Measurements from ENCODE around the gene PRKCH. TPM values are rescaled to one million over a fixed set of nuclear protein-coding genes. Genes with fewer than 3 reads are reported as not detected.
"Not testable (repeated sequence)": the region's sequence is repeated elsewhere in the genome, so short reads cannot be mapped to it uniquely, and the experiment has no call there.

Gene PRKCH
- total RNA-seq, 1 donor from 2014 or later, result 147 TPM

DNA sequence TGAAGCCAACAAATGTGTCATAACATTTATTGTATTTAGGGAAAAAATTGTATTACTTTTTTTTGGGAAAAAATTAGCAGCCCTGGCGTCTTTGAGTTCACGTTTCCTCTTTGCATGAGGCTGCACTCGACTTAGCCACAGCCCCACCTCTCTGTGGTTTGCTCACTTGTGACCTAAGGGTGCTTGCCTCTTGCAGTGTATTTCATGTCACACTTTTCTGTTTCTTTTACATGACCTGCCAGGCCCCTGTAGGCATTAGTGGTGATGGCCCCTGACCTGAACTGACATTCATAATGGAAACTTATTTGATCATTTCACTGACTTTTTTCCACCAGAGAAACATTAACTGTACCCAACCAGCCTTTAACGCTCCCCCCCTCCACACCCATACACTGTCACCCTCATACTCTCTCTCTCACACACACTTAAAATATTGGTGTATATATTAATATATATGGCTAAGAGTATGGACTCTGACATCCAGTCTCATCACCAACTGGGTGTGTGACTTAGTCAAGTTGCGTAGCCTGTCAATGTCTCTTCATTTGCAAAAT lies 122.9 kb downstream of the PRKCH start:
- no peak for DNase-seq (ENCODE audit: extremely low read depth, low read depth, low spot score)

DNA sequence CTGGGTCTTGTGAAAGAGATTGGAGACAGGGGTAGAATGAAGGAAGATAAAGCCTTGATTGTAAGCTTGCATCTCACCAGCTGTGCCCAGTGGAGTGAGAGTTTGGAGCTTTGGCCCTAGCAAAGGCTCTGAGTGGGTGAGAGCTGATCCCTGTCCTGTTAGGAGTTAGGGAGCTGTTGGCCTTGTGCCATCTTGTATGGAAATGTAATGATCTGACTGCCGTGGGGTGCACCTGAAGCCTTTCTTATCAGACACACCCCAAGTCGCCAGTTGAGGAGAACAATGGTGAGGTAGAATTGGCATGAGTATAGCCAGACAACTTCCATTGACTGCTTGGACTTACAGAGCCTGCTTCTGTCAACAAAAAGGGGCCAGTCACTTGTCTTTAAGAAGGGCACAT lies 130.1 kb downstream of the PRKCH start:
- no peak for DNase-seq (ENCODE audit: extremely low read depth, low read depth, low spot score)

DNA sequence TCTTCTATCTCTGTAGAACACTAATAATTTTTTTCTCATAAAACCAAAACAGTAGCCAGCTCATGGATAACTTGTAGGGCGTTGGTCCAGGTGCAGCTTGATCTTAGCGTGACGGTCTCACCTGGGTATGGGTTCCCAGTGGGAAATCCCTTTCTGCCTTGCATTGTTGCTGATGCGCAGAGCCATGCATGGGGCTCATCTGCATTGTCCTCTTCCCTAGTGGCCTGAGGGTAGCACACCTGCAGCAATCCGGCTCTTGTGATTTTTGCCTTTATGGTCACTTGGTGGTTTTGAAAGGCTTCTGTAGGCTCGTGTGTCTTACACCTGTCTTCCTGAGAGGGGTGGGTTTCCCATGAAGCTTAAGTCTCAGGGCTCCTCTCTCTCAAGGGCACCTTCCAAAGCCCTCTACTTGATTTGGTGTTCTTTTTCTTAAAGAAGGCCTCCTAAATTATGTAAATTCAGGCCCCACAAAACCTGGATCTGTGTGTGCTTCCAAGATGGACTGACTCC lies 130.6 kb downstream of the PRKCH start:
- DNase-seq (ENCODE audit: extremely low read depth, low read depth, low spot score), result no peak

DNA sequence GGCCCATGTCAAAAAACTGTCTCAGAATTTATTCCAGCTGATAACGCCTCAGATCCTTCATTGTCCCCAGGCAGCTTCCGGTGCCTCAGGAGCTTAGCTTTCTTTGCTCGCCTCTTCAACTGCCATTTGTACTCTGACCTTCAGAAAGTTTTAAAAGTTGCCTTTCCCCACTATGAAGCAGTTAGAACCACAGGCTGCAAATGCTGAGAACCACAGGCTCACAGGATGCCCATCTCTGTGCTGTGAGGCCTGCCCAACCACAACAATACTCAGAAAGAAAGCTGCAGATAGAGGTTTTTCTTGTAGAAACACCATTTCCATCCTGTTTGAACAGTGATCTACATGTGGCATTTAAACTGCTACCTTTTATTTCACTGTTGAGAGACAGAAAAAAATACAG lies 131.1 kb downstream of the PRKCH start:
- no peak for DNase-seq (ENCODE audit: extremely low read depth, low read depth, low spot score)

DNA sequence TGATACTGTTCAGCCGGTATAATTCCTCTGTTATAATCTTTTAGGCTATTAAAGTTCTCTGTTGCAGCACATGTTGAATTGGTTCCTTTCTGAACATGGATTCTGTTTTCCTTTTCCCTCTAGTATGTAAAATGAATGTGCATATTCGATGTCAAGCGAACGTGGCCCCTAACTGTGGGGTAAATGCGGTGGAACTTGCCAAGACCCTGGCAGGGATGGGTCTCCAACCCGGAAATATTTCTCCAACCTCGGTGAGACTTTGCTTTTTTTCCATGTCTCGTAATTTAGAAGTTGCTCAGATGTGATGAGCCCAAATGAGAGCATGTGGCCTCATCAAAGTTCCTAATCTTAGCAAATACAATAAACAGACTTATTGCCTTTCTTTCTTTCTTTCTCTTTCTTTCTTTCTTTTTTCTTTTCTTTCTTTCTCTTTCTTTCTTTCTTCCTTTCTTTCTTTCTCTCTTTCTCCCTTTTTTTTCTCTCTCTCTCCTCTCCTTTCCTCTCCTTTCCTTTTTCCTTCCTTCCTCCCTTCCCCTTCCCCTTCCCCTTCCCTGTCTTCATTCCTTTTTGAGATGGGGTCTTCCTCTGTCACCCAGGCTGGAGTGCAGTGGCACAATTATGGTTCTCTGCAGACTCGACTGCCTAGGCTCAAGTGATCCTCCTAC lies 131.9 kb downstream of the PRKCH start:
- DNase-seq (ENCODE audit: extremely low read depth, low read depth, low spot score), result no peak

DNA sequence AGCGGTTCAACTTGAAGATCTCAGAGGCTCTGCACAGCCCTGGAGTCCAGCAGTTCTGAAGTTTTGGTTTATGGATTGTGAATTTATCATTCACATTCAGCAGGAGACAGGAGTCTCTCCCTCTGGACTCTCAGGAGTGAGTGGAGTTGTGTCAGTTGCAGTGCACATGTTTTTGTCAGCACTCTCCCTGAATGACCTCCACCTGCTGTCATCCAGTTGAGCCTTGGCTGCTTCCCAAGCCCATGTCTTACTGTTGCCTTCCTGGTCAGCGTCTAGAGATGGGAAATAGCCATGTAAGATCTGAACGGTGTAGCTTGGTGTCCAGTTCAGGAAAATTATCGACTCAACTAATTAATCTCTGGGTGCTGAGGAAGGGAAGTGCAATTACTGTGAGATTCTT lies 133.2 kb downstream of the PRKCH start:
- no peak for DNase-seq (ENCODE audit: extremely low read depth, low read depth, low spot score)

DNA sequence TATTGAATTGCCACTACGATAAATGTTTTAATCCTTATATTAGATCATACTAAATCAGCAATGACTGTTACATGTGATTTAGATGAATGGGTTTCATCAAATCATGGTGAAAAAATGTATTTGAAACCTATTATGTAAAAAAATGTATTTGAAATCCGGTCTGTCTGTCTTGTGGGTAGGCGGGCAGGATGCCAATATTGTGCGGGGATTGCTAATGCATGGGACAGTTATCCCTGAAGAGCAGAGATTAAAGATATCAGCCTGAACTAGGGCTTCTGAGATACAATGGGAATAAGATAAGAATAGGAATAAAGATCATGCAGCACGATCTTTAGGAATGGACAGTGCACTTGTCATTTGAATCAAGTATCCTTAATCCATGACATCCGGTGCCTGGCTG lies 134.0 kb downstream of the PRKCH start:
- no peak for DNase-seq (ENCODE audit: extremely low read depth, low read depth, low spot score)

DNA sequence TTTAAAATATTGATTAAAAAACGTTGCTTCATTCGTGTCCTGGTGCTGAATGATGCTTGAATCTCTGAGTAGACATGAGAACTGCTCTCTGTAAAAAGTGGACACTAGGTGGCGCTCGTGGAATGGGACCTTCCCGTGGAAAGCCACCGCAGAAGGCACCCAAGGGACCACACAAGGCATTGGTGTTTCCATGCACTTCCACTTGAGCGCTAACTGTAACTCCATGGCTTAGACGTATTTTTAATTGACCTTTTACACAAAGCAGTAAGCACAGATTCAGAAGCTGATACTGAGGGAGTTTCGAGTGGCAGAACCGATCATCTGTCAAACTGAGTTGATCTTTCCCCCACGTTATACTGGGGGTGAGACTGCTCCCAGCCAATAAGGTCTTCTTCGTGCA lies 135.3 kb downstream of the PRKCH start:
- DNase-seq (ENCODE audit: extremely low read depth, low read depth, low spot score), result no peak

DNA sequence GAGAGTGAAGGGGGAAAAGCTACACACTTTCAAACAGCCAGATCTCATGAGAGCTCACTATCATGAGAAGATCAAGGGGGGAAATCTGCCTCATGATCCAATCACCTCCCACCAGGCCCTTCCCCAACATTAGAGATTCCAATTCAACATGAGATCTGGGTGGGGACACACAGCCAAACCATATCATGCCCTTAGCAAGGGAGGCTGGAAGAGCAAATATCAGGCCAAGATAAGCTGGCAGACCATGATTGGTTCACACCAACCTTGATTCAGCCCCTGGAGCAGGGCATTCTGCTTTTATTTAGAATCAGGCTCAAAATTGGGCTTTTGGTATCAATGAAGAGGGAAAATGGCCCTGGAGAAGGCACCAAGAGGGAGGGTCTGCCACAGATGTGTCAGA lies 137.4 kb downstream of the PRKCH start:
- no peak for DNase-seq (ENCODE audit: extremely low read depth, low read depth, low spot score)

DNA sequence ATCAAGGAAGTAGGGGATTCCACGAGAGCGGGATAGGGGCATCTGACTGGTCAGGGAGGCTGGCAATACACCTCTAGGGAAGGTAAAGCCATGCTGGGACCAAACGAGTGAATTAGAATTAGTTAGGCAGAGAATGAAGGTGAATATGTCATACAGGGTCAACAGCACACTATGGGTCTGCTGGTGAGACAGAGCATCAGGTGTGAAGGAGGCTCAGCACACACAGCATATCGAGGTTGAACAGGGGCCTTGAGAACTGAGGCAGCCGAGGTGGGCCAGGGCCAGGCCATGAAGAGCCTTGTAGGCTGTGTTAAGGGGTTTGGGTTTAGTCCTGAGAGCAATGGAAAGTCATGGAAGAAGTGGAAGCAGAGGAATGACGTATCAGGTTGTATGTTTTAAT lies 137.8 kb downstream of the PRKCH start:
- no peak for DNase-seq (ENCODE audit: extremely low read depth, low read depth, low spot score)

DNA sequence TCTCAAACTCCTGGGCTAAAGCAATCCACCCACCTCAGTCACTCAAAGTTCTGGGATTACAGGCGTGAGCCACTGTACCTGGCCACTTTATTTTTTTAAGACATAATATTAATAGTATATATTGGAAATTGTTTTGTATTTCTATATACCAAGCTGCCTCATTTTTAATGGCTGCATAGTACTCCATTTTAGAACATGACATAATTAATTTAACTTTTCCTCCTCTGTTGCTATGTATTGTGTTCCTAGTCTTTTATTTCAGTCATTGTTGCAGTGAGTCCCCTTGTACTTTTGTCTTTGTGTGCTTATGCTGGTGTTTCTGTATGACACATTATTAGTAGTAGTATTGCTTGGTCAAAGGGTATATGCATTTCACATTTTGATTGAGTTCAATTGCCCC lies 138.7 kb downstream of the PRKCH start:
- no peak for DNase-seq (ENCODE audit: extremely low read depth, low read depth, low spot score)

DNA sequence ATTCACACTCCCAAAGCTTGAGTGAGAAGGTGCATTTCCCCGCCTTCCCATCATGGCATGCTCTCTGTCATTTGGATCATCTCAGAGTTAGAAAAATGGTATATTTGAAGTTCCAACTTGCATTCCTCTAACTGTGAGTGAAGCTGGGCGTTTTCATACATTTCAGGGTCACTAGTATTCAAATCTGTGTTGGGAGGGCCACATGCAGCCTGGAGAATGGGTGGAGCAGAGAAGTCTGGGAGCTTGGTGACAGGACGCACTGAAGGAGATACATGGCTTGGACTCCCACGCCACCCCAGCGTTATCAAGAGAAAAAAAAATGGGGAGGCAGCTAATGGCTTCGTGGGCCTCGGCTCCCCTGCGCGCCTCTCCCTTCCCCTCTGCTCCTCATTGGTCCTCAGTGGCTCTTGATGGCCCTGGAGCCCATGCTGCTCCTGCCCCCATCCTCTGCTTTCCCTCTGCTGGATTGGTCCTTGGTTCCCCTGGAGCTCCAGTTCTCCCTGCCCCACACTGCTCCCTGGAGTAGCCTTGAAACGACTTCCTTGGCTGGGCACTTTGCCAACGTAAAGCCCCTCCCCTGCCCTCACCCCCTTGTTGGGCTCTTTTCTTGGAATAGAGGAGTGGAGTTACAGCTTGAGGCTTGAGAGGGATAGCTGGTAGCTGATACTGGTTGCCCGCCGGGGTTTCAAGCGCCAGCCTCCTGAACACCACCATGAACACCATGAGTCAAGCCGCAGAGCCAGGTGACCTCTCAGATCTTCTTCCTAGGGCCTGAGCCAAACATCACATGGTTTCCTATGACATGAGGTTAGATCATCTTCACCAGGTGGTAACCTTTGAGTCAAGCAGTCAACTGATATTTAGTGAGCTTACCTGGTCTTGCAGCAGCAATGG lies 139.6 kb downstream of the PRKCH start:
- no peak for DNase-seq (ENCODE audit: extremely low read depth, low read depth, low spot score)

DNA sequence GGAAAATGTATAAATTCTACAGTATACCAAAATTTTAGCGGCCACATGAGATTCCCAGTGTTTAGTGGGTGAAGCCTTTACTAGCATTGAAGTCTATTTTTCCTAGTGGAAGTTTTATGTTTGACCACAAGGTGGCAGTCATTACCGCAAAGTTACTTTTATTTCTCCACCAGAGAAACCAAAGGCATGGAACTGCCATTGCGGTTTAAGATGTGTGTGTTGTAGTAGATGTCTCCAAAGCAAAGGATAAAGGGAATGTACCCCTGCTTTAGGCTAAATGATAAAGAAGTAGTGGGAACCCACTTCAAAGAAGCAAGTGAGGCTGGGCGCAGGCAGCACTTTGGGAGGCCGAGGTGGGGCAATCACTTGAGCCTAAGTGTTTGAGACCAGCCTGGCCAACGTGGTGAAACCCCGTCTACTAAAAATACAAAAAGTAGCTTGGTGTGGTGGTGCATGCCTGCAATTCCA lies 140.5 kb downstream of the PRKCH start:
- DNase-seq (ENCODE audit: extremely low read depth, low read depth, low spot score), result no peak

DNA sequence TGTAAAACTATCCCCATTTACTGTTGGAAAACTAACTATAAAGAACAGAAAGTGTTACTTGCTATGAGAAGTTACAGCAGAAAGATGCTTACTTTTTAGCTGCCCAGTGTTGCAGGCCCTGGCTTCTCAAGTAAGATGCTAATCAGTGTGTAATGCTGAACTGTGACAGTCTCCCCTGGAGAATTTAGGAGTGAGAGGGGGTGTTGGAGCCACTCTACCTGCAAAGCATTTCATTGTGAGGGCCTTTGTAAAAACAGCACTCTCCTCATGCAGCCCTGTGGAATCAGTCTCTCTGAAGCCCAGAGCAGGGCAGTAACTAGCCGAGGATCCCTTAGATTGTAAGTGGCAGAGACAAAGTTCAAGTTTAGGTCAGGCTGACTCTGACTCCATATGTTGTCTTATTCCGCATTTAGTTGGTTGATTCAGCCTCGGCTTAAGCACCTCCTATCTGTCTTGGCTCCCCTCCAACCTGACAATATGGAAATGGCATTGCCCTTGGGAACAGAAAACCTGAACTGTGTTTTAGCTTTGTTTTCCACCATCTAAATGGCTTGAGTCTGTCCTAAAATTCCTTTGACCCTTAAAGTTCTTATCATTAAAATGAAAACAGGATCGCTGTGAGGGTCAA lies 141.3 kb downstream of the PRKCH start:
- no peak for DNase-seq (ENCODE audit: extremely low read depth, low read depth, low spot score)

DNA sequence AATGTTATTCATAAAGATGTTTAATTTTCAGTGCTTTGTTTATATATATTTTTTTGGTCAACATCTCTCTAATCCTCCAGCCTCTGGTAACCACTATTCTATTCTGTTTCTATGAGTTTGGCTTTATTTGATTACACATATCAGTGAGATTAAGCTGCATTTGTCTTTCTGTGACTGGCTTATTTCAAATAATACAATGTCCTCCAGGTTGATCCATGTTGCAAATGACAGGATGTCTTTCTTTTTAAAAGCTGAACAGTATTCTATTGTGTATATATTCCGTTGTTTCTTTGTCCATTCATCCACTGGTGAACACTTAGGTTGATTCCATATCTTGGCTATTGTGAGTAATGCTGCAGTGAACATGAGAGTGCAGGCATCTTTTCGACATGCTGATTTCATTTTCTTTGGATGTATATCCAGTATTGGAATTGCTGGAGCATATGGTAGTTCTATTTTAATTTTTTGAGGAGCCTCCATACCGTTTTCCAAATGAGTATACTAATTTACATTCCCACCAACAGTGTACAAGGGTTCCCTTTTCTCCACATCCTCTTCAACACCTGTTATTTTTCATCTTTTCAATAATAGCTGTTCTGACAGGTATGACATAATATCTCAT lies 142.4 kb downstream of the PRKCH start:
- DNase-seq (ENCODE audit: extremely low read depth, low read depth, low spot score), result no peak

DNA sequence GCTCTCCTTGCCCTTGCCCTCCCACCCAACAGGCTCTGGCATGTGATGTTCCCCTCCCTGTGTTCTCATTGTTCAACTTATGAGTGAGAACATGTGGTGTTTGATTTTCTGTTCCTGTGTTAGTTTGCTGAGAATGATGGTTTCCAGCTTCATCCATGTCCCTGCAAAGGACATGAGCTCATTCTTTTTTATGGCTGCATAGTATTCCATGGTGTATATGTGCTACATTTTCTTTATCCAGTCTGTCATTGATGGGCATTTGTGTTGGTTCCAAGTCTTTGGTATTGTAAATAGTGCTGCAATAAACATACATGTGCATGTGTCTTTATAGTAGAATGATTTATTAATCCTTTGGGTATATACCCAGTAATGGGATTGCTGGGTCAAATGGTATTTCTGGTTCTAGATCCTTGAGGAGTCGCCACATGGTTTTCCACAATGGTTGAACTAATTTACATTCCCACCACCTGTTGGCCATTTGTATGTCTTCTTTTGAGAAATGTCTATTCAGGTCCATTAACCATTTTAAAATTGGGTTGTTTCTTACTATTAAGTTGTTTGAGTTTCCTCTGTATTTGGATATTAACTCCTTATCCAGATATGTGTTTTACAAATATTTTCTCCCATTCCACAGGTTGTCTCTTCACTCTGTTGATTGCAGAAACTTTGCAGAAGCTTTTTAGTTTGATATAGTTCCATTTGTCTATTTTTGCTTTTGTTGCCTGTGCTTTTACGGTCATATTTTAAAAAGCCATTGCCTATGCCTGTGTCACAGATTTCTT lies 143.4 kb downstream of the PRKCH start:
- not testable (repeated sequence) for DNase-seq (ENCODE audit: extremely low read depth, low read depth, low spot score)

DNA sequence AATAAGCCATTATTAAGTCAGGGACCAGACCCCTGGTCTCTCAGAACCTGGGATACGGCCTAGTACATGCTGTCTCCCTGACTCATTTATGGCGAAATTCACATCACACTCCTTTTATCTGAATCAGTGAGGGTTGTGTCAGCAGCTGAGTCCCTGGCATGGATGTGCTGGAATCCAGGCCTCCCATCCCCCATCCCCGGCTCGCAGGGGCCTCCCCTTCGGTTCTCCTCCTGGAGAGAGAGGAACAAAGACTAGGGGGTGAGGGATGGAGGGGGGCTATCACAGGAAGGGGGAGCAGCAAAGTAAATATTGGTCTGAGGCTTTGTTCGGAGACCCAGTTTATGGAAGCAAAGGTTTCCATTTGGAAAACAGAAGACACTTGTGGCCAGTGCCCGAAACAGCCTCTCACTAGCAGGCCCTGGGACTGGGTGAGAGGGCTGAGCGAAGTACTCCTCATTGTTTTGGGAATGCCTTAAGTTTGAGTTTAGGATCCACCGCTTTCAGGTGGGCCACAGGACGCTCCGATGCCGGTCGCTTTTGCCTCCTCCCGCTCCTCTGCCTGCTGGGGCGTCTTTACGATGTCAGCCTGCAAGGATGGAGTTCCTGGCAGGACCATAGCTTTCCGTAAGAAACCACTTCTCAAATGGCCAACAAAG lies 145.0 kb downstream of the PRKCH start:
- DNase-seq (ENCODE audit: extremely low read depth, low read depth, low spot score), result no peak

DNA sequence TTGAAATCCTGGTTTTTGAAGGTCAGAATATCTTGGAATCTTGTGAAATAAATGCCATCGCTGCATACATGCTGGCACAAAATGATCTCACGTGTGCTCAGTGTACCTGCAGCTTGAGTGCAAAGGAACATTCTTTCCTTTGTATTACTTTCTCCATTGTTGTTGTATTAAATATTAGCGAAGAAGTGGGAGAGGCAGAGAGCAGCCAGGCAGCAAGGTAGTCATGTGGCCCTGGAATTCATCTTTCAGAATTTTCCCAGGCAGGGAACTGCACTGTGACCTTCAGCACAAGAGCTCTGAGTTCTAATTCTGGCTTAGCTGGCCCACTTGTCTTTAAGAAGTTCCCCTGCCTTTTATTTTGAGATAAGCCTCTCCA lies 145.5 kb downstream of the PRKCH start:
- no peak for DNase-seq (ENCODE audit: extremely low read depth, low read depth, low spot score)

DNA sequence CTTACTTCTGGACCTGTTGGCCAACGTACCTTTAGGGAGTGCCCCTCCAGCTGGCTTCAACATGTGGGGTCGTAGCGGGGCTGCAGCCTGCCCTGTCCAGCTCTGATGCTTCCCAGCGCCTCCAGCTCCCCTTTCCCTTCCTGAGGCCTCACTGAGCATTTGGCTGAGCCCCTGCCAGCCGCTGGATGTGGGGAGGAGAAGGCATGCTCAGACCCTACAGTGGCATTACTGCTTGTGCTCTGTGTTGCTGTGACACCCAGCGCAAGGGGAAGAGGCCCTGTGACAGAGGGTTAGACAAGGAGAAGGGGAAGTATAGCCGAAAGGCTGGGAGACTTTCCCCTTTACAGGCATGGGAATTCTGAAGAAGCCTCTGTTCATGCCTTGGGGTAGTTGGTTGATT lies 145.9 kb downstream of the PRKCH start:
- no peak for DNase-seq (ENCODE audit: extremely low read depth, low read depth, low spot score)
